Endothelial cell of umbilical vein (primary cell): Measurements from ENCODE around the gene AK4.

ENCODE experiments used
- CTCF ChIP-seq, 2 donors: IDR thresholded peaks; 1 replicate in 1 of 2; 2 replicates in 1 of 2; pipeline ENCODE4 v1.5.1; 2011; ENCODE audit warnings: low read length in 2 of 2, mild to moderate bottlenecking in 2 of 2, moderate library complexity in 2 of 2, control low read depth in 1 of 2, inconsistent platforms in 1 of 2, low read depth in 1 of 2; ENCODE audit not compliant: insufficient read depth in 1 of 2; ENCODE audit errors: extremely low read depth in 1 of 2
- EZH2 ChIP-seq: IDR thresholded peaks from 2 replicates; pipeline ENCODE4 v1.6.1; 2012; ENCODE audit warnings: borderline replicate concordance, low read depth, mild to moderate bottlenecking, moderate library complexity, low read length, inconsistent platforms; ENCODE audit not compliant: severe bottlenecking

GRCh38 chr1:65141394-65141793, 6.6 kb upstream of the AK4 start:
- TF ChIP-seq EZH2: no peak
- TF ChIP-seq CTCF (IDR thresholded peaks at IDR 0.05; ENCODE audit: extremely low read depth in 1 of 2, insufficient read depth in 1 of 2, low read depth in 1 of 2, low read length in 2 of 2): no peak
